WTC11 (cell line): ENCODE results near the gene LDLRAD4. TPM values are rescaled to one million over a fixed set of nuclear protein-coding genes. Genes with fewer than 3 reads are reported as not detected.

Experiments used
- ATAC-seq: fragments of 200-7000 bp; cut with Tn5 transposase; 2 replicates; pipeline ENCODE4 v1.10.0; 2021; ENCODE audit warnings: mild to moderate bottlenecking, moderate library complexity
- CTCF ChIA-PET: fragments of 300-600 bp; sonication (Branson Sonifier 250); formaldehyde crosslinking; loops from one replicate; lab custom pipeline; 2021; ENCODE audit warnings: antibody characterized with exemption; lab: Charles Lee
- POLR2A ChIA-PET: fragments of 350-600 bp; sonication (Branson Sonifier 250); formaldehyde crosslinking; loops from one replicate; lab custom pipeline; 2021; ENCODE audit warnings: antibody characterized with exemption; lab: Charles Lee
- DNase-seq: peaks from one replicate; pipeline ENCODE4 v3.0.0; 2021; ENCODE audit warnings: low spot score
- H3K27ac Mint-ChIP-seq: 2 replicates; pipeline ENCODE4 v1.8.0; 2021; ENCODE audit warnings: mixed read lengths
- H3K27me3 Mint-ChIP-seq: 2 replicates; pipeline ENCODE4 v1.8.0; 2021; ENCODE audit warnings: low read depth, mild to moderate bottlenecking, moderate library complexity, mixed read lengths
- H3K36me3 Mint-ChIP-seq: 2 replicates; pipeline ENCODE4 v1.8.0; 2021; ENCODE audit warnings: mixed read lengths
- H3K4me1 Mint-ChIP-seq: 2 replicates; pipeline ENCODE4 v1.8.0; 2022; ENCODE audit warnings: mixed read lengths
- H3K4me3 Mint-ChIP-seq: 2 replicates; pipeline ENCODE4 v1.8.0; 2021; ENCODE audit warnings: mild to moderate bottlenecking, moderate library complexity, mixed read lengths
- H3K9me3 Mint-ChIP-seq: 2 replicates; pipeline ENCODE4 v1.8.0; 2021; ENCODE audit warnings: mixed read lengths
- ATF1 ChIP-seq: sonication (generic); formaldehyde crosslinking; IDR thresholded peaks from 2 replicates; pipeline ENCODE4 v1.8.1; 2023; ENCODE audit warnings: mild to moderate bottlenecking, moderate library complexity, missing genetic modification reagents
- CDX4 ChIP-seq: fragments of 250-450 bp; sonication (Bioruptor Pico); IDR thresholded peaks from 2 replicates; pipeline ENCODE4 v1.9.0; 2021; ENCODE audit warnings: moderate library complexity, mild to moderate bottlenecking, inconsistent platforms, borderline replicate concordance
- GABPB1 ChIP-seq: sonication (generic); formaldehyde crosslinking; IDR thresholded peaks from 2 replicates; pipeline ENCODE4 v1.8.1; 2023; ENCODE audit warnings: mild to moderate bottlenecking, missing genetic modification reagents
- GRHL2 ChIP-seq: fragments of 250-450 bp; sonication (Bioruptor Pico); IDR thresholded peaks from 2 replicates; pipeline ENCODE4 v1.8.0; 2022; ENCODE audit warnings: mild to moderate bottlenecking, moderate library complexity; ENCODE audit not compliant: insufficient replicate concordance, severe bottlenecking
- IRF1 ChIP-seq: sonication (generic); formaldehyde crosslinking; IDR thresholded peaks from 2 replicates; pipeline ENCODE4 v1.8.0; 2023; ENCODE audit warnings: missing genetic modification reagents
- JAZF1 ChIP-seq: fragments of 250-450 bp; sonication (Bioruptor Pico); IDR thresholded peaks from 2 replicates; pipeline ENCODE4 v1.9.0; 2021; ENCODE audit warnings: moderate library complexity, mild to moderate bottlenecking, inconsistent platforms
- MYBL2 ChIP-seq: sonication (generic); formaldehyde crosslinking; IDR thresholded peaks from 2 replicates; pipeline ENCODE4 v1.8.1; 2023; ENCODE audit warnings: mild to moderate bottlenecking, moderate library complexity, missing genetic modification reagents
- NFYB ChIP-seq: sonication (generic); formaldehyde crosslinking; conservative IDR thresholded peaks from 2 replicates; pipeline ENCODE4 v1.8.0; 2022; ENCODE audit warnings: low read depth, missing genetic modification reagents
- NR2C2 ChIP-seq: sonication (generic); formaldehyde crosslinking; IDR thresholded peaks from 2 replicates; pipeline ENCODE4 v1.8.0; 2022; ENCODE audit warnings: mild to moderate bottlenecking, missing genetic modification reagents
- PREB ChIP-seq: sonication (generic); formaldehyde crosslinking; IDR thresholded peaks from 2 replicates; pipeline ENCODE4 v1.8.1; 2022; ENCODE audit warnings: mild to moderate bottlenecking, missing genetic modification reagents, moderate library complexity, borderline replicate concordance
- PRRX2 ChIP-seq: fragments of 250-450 bp; sonication (Bioruptor Pico); IDR thresholded peaks from 2 replicates; pipeline ENCODE4 v1.8.0; 2021; ENCODE audit warnings: mild to moderate bottlenecking
- TEAD1 ChIP-seq: sonication (generic); formaldehyde crosslinking; IDR thresholded peaks from 2 replicates; pipeline ENCODE4 v1.8.0; 2022; ENCODE audit warnings: mild to moderate bottlenecking, missing genetic modification reagents
- TEAD4 ChIP-seq: sonication (generic); formaldehyde crosslinking; IDR thresholded peaks from 2 replicates; pipeline ENCODE4 v1.8.0; 2022; ENCODE audit warnings: mild to moderate bottlenecking, missing genetic modification reagents
- TP53 ChIP-seq: sonication (generic); formaldehyde crosslinking; IDR thresholded peaks from 2 replicates; pipeline ENCODE4 v1.8.1; 2023; ENCODE audit warnings: mild to moderate bottlenecking, missing genetic modification reagents
- USF1 ChIP-seq: sonication (generic); formaldehyde crosslinking; IDR thresholded peaks from 2 replicates; pipeline ENCODE4 v1.8.0; 2022; ENCODE audit warnings: mild to moderate bottlenecking, missing genetic modification reagents
- ZNF263 ChIP-seq: sonication (generic); formaldehyde crosslinking; IDR thresholded peaks from 2 replicates; pipeline ENCODE4 v1.8.1; 2022; ENCODE audit warnings: low read depth, mild to moderate bottlenecking, moderate library complexity, missing genetic modification reagents
- ZNF396 ChIP-seq: fragments of 250-450 bp; sonication (Bioruptor Pico); IDR thresholded peaks from 2 replicates; pipeline ENCODE4 v1.8.0; 2021; ENCODE audit warnings: mild to moderate bottlenecking, moderate library complexity, borderline replicate concordance
- ZNF512 ChIP-seq: sonication (generic); formaldehyde crosslinking; IDR thresholded peaks from 2 replicates; pipeline ENCODE4 v1.8.1; 2022; ENCODE audit warnings: missing genetic modification reagents, borderline replicate concordance
- ZNF671 ChIP-seq: fragments of 250-450 bp; sonication (Bioruptor Pico); IDR thresholded peaks from 2 replicates; pipeline ENCODE4 v1.8.0; 2021; ENCODE audit warnings: mild to moderate bottlenecking
- total RNA-seq: library from RNA; stranded (reverse); gene quantifications from 3 replicates; pipeline ENCODE4 v1.2.3, GENCODE V29; 2021

The LDLRAD4 gene
- total RNA-seq, 1 experiment from 2014 or later = 6.2 TPM

GRCh38 chr18:13623348-13623747 lies 404.8 kb downstream of the LDLRAD4 start:
- no peak overlapping the region for H3K27ac Mint-ChIP-seq
- CTCF ChIA-PET = interaction anchor here (0.9 kb wide), 1 partner anchor 66 kb away, joined by 3 read pairs; no protein-coding TSS in a partner anchor
- no peak for ATAC-seq
- H3K27me3 Mint-ChIP-seq = no peaks in the 10 kb centered on the region
- no peaks in the 10 kb centered on the region for H3K36me3 Mint-ChIP-seq
- H3K4me3 Mint-ChIP-seq = no peak overlapping the region
- TF ChIP-seq ZNF671 (CRISPR knock-in tag) (no peak), USF1 (CRISPR knock-in tag) (no peak)
- TF ChIP-seq, all 79 proteins: peak for 0
- no peaks in the 10 kb centered on the region for H3K4me1 Mint-ChIP-seq
- no peaks in the 10 kb centered on the region for H3K9me3 Mint-ChIP-seq
- POLR2A ChIA-PET = no interaction called here
- DNase-seq = no peak

- ChIA-PET POLR2A (no interaction called here), CTCF (interaction anchor here (0.9 kb wide), 1 partner anchor 66 kb away, joined by 3 read pairs; no protein-coding TSS in a partner anchor)
- no peak for TF ChIP-seq NFYB
- no peak for TF ChIP-seq PRRX2 (CRISPR knock-in tag)
- TF ChIP-seq TP53 (CRISPR knock-in tag) = no peak
- TF ChIP-seq ATF1 = no peak
- TF ChIP-seq ZNF263 (CRISPR knock-in tag) = no peak
- no peak for TF ChIP-seq IRF1 (CRISPR knock-in tag)
- no peak for TF ChIP-seq TEAD1 (CRISPR knock-in tag)
- TF ChIP-seq TEAD4 (CRISPR knock-in tag) = no peak
- no peak for TF ChIP-seq ZNF396 (CRISPR knock-in tag)
- no peak for TF ChIP-seq GABPB1 (CRISPR knock-in tag)
- TF ChIP-seq PREB (CRISPR knock-in tag) = no peak
- no peak for DNase-seq
- H3K36me3 Mint-ChIP-seq = no peaks in the 10 kb centered on the region
- H3K27ac Mint-ChIP-seq = no peak overlapping the region
- H3K4me3 Mint-ChIP-seq = no peak overlapping the region
- no peak for ATAC-seq
- no peaks in the 10 kb centered on the region for H3K27me3 Mint-ChIP-seq
- H3K4me1 Mint-ChIP-seq = no peaks in the 10 kb centered on the region
- H3K9me3 Mint-ChIP-seq = no peaks in the 10 kb centered on the region
Measured at GRCh38 chr18:13623871-13624270, 405.3 kb downstream of the LDLRAD4 start.

GRCh38 chr18:13624563-13625237 lies 406.1 kb downstream of the LDLRAD4 start:
- ChIA-PET POLR2A (no interaction called here), CTCF (interaction anchor here (0.6 to 2.0 kb wide), 2 partner anchors 8 to 66 kb away, joined by 3 to 7 read pairs; no protein-coding TSS in a partner anchor)
- no peaks in the 10 kb centered on the region for H3K36me3 Mint-ChIP-seq
- H3K27me3 Mint-ChIP-seq = no peaks in the 10 kb centered on the region
- no peaks in the 10 kb centered on the region for H3K9me3 Mint-ChIP-seq
- ATAC-seq = no peak
- 0 out of 2 replicates have a peak, but pooled peaks cover under 1% of the 10 kb centered on the region for H3K4me1 Mint-ChIP-seq
- H3K27ac Mint-ChIP-seq = no peak overlapping the region
- TF ChIP-seq ZNF512 = no peak
- TF ChIP-seq MYBL2 (CRISPR knock-in tag) = no peak
- TF ChIP-seq JAZF1 (CRISPR knock-in tag) = no peak
- no peak for TF ChIP-seq NR2C2 (CRISPR knock-in tag)
- no peak for TF ChIP-seq GRHL2
- no peak for TF ChIP-seq CDX4 (CRISPR knock-in tag)
- TF ChIP-seq, all 79 proteins: peak for 0
- H3K4me3 Mint-ChIP-seq = no peak overlapping the region
- no peak for DNase-seq
